Occipital lobe (tissue), 2 donors: ENCODE results near the gene CARMIL3. TPM values are rescaled to one million over a fixed set of nuclear protein-coding genes. Genes with fewer than 3 reads are reported as not detected.

Source experiments
- DNase-seq: peaks from one replicate; lab custom pipeline; 2025; lab: John Stamatoyannopoulos, UW
- total RNA-seq: library from RNA; depleted of rRNA; stranded (reverse); fragments of >200 nt; gene quantifications from one replicate; pipeline ENCODE4 v1.2.3, GENCODE V29; 2014

CARMIL3 gene
- total RNA-seq, 1 donor from 2014 or later: 24.2 TPM

DNA sequence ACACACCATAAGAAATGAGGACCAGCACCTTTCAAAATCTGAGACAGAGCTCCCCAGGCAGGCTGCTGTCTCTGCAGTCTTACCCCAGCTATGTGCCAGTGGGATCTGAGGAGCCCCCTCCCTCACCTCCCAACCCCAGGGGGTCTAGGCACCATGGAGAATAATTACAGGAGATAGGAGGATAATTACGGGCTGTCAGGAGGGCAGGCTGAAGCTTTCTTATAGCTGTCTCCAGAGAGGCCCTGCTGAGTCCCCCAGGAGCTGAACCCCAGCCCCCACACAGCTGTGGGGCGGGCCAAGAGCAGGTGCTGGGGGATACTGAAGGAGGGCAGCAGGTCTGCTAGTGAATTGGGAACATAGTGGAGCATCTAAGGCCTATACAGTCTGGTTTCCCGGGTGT is 26.3 kb downstream of the CARMIL3 start:
- no peak for DNase-seq

- no peak for DNase-seq
These were observed 27.8 kb downstream of the CARMIL3 start for GRCh38 chr14:24079491-24080141.

DNA sequence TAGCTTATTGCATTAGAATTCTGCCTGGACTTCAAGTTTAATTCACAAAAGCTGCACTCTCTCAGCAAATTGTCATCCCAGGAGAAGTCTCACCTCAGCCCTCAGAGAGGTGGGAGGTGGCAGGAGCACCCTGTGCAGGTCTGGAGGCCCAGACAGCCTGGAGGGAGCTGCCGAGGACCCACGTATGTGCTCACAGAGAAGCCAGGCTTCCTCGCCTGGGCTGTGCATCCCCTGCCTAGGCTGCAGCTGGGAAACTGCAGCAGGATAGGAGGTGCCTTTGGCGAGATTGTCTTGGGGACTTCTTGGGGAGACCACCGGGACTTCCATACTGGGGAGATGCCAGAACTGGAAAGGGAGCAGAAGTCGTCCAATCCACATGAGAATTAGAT is 28.3 kb downstream of the CARMIL3 start:
- no peak for DNase-seq

GRCh38 chr14:24080888-24081738 is 29.3 kb downstream of the CARMIL3 start:
- peak; percentile 37 for DNase-seq

DNA sequence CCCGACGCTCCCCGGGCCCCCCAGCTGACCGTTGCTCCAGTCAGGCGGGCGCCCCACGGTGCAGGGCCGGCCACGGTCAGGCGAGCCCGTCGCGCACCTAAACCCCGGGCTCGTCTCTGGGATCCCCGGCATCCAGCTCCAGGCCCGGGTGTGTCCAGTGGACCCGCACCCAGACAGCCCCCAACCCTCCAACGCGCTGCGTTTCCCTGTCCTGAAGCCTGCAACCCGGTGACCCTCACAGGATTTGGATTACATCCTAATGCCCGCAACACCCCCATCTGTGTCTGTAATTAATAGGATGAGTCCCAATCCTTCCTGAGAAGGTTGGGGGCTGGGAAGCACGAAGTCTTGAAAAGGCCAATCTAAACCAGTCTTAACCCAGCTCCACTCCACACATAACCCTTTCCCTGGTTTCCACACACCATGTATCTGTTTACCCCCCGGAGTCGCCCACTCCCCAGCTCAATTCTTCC is 30.0 kb downstream of the CARMIL3 start:
- no peak for DNase-seq

DNA sequence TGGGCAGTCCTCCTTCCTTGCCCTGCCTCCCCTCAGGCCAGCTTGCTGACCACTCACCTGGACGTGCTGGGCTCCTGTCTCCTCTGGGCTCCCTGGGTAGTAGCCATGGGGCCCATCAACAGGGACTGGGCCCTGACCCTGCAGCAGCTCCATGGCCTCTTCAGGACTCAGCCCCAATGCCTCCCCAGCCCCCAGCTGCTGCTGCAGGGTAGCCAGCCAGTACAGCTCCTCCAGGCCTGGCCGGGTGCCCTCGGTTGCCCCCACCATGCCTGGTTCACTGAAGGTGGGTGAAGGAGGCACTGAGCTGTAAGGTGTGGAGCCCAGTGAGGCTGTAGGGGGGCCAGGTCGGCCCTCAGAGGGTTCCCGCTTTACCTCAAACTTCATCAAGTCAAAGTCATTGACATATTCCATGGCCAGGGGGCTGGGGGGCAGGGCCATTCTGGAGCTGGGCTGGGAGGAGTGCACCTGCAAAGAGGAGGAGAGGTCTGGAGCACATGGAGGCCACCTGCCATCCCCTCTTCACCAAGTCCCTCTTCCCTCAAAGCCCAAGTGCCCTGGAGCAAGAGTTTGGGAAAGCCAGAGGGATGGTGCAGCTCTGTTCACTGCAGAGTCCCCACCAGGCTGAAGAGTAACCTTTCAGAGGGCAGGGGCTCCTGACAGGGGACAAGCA is 30.7 kb downstream of the CARMIL3 start:
- no peak for DNase-seq

DNA sequence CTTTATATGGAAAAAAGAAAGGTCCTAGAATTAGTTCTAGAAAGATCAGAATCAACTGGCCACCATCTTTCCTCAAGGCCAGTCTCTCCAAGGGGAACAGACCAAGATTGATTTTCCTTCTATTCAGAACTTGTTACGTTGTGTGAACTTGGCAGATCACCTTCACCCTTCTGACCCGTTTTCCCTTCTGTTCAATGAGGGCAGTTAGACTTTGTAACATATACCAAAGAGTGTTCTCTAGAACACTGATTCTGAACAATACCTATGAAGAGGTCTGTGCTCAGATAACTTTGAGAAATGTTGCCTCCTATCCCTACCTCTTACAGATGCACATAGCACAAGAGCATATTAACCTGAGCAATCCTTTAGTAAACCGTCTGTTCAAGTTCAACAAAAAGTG is 31.7 kb downstream of the CARMIL3 start:
- DNase-seq: no peak

GRCh38 chr14:24084440-24084839 is 32.6 kb downstream of the CARMIL3 start:
- no peak for DNase-seq

DNA sequence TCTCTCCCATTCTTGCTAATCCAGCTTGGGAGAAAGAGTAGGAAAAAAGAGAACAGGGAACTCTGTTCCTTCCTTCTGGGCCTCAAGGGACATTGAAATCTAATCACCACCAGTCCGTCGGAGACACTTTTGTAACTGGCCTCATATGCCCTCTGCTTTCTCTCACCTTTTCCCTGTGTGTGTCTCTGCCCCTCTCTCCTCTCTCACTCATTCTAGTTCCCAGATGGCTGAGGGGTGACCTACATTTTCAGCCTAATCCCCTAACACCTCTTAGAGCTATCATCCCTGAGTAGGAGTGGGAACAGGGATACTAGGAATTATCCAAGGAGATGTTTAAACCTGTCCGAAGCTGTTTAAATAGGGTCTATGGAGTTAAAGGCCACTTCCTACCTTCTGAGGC is 33.4 kb downstream of the CARMIL3 start:
- DNase-seq: no peak

- DNase-seq: no peak
These were observed 34.6 kb downstream of the CARMIL3 start for GRCh38 chr14:24086193-24086955.

- DNase-seq: no peak
These were observed 35.2 kb downstream of the CARMIL3 start for GRCh38 chr14:24087004-24087403.

DNA sequence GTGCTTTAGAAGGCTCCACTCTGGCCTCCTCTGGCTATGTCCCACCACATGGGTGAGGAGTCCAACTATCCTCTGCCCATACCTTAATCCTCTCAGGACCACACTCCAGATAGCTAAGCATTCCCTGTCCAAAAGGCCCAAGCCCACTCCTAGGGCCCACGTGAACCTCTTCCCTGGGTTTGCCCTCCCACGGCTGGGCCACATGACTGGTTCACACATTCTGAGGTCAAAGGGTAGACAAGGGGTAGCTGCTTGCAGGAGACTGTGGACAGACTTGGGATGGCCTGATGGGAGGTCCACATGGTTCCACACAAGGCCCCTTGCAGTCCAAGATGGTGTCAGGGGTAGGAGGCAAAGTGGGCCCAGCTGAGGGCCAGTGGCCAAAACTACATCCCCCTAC is 36.3 kb downstream of the CARMIL3 start:
- DNase-seq: no peak

DNA sequence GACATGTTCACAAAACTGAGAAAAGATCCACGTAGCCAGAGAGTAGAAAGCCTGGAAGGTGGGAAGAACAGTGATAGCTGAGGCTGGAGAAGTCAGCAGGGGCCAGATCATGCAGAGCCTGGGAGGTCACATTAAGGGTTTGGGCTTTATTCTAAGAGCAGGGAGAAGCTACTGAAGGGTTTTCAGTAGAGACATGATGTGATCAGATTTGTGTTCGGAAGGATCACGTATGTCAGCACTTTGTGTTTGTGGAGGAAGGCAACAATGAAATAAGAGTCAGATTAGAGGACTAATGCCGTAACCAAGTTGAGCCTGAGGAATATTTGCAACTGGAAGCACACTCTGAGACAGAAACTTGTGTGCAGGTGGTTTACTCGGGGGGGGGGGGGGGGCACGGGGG is 38.1 kb downstream of the CARMIL3 start:
- DNase-seq: no peak

DNA sequence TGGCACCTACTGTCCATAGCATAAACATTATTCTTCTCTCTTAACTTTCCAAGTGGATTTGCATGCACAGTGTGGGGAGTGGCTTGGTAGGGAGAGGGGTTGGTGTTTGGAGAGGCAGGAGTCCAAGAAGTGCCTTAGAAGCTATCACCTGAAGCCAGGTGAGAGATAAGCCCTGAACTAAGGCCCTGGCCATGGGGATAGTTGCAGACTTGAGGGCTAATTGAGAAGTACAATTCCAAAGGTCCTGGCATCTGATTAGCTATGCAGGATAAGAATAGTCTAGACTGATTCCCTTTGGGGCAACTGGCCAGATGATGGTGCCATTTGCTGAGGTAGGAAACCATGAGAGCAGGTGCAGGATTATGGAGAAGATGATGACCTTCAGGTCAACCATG is 40.3 kb downstream of the CARMIL3 start:
- DNase-seq: no peak

DNA sequence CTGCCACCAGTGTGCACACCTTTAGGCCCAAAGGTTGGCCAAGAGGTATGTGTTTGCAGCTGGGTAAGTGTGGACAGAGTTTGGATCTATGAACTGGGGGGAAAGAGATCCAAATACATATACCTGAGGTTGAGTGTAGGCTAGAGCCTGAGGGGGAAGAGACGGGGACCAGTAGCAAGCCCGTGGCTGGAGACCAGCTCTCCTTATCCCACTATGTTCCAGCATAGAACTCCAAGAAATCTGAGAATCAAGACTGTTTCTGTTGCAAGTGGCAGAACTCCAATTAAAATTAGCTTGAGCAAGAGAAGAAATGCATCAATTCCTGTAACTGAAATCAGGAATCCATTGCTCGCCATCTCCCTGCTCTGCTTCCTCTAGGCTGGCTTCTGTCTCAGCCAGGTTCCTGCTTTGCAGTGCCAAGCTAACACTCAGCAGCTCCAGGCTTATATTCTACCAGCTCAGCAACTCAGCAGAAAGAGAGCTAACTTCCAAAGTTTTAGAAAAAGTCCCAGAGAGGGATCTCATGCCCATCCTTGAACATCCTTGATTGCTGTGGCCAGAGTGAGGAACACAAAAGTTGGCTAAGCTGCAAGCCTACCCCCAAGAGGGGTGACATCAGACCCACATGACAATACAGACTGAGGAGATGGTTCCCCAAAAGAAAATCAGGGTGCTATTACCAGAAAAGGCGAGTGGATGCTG is 40.8 kb downstream of the CARMIL3 start:
- no peak for DNase-seq

DNA sequence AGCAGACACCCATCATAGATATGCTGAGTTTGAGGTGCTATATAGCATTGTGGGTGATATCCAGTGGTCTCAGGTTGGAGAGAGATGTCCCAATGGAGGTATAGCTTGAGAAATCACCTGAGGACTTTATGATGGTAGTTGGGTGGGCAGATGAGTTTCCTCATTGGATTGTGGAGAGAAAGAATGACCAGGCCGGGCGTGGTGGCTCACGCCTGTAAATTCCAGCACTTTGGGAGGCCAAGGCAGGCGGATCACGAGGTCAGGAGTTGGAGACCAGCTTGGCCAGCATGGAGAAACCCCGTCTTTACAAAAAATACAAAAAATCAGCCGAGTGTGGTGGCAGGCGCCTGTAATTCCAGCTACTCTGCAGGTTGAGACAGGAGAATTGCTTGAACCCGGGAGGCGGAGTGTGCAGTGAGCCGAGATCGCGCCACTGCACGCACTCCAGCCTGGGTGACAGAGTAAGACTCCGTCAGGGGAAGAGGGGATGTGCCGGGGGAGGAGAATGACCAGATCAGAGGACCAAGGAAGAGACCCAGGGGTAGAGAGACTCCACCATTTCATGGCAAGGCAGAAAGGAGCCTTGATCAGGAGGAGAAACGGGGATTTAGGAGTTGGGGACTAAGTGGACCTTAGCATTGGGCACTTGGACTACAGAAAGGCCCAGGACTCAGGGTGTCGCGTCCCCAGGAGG is 41.5 kb downstream of the CARMIL3 start:
- no peak for DNase-seq

DNA sequence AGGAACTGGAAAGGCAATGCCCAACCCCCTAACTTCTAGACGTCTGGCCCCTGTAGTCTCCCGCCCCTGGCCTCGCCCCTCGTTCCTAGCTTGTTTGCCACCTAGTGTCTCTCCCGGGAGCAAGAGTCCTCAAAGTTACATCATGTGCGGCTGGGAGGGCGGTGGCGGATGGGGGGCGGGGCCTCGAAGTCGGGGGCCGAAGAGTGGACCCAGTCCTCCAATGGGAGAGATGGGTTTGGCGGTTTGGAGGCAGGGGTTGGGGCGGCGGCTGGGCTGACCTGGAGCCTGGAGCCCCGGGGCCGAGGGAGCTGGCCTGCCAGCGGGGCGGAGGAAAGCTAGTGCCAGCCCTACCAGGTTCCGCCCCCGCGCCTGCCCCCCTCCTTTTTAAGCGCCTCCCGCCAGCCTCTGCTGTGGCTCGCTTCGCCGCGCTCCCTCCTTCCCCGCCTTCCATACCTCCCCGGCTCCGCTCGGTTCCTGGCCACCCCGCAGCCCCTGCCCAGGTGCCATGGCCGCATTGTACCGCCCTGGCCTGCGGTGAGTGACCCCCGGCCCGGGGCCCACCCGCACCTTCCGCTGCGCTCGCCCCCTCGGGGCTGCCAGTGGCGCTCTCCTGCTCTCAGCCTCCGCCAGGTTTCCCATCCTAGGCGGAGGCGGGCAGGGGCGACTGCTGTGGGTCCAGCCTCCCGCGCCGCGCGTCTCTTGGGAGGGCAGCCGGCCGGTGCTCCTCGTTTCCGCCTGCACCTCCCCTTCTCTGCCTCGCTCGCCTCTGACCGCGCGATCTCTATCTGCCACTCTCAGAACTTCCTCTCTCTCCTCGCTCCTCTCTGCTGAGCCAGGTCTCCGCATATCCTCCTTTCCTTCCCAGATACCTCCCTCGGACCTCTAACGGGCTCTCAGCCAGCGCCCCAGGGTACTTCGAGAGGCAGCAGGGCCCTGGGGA is 42.4 kb downstream of the CARMIL3 start, which contains the start of gene PCK2:
TSS of gene PCK2 (plus strand) at position 411 of the 940 bp plus-strand sequence. CDS start at position 506, 95 bp downstream.
- DNase-seq: peak; percentile 72

DNA sequence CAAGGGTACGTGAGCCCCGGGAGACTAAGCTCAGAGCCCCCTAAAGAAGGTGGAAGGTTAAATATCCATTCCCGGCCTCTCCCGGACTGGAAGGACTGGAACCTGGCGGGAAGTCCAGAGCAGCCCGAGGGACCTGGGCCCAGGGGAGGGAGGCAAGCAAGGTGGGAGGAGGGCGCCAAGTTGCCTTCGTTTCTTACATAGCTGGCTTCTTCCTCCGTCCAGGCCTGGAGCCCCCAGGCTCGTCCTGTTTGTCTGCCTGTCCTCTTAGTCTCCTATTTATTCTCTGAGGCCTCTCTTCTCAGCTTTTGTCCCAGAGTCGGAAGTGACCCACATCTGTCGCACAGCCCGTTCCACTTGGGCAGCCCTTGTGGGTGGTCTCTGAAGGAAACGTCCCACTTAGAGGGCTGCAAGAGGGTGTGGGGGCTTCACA is 43.0 kb downstream of the CARMIL3 start:
- no peak for DNase-seq
